Skin of body (tissue), 2 donors: ENCODE results near the gene NEUROG1. TPM values are rescaled to one million over a fixed set of nuclear protein-coding genes. Genes with fewer than 3 reads are reported as not detected.

ENCODE experiments used
- DNase-seq: peaks from one replicate; lab custom pipeline; 2025; lab: John Stamatoyannopoulos, UW
- total RNA-seq: library from RNA; depleted of rRNA; stranded (reverse); fragments of >200 nt; gene quantifications from one replicate; pipeline ENCODE4 v1.2.3, GENCODE V29; 2014

NEUROG1 gene
- total RNA-seq, 1 donor from 2014 or later: not detected

GRCh38 chr5:135564331-135564730 is 28.6 kb upstream of the NEUROG1 start:
- DNase-seq: peak; percentile 75

DNA sequence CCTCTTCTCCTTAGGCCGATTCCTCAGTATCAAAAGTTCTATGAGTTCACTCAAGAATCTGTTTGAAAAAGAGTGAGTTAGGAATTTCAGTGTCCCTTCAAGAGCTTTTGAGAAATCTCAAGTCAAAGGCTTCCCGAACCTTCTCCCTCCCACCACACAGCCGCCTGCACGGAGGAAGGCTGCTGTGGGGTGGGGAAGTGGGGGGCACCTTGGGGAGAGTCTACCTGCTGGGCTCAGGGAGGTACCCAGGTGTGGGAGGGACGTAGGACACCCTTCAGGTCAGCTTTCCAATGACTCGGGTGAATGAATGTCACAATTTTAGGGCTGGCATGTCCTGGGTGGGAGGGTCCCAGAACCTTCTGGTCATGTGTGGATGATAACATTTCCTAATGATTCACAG is 25.5 kb upstream of the NEUROG1 start:
- DNase-seq: no peak

DNA sequence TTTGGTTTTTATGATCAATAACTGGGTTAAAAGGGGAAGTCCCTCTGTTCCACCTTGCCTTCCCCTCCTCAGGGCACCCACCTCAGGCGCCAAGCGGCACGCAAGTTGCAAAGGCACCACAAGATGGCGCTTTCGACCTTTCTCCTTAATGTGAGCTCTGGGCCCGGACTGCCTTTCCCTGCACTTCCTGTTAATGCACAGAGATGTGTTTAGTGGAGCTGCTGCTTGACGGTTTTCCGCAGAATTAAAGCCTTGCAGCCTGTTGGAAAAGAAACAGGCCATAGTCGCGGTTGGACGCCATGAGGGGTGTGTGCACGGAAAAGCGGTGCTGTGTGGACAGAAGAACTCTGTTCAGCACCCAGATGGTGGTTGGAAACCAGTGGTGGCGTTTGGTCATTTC is 25.1 kb upstream of the NEUROG1 start:
- DNase-seq: peak; percentile 87

- no peak for DNase-seq
Observed at GRCh38 chr5:135559354-135559753, 23.6 kb upstream of the NEUROG1 start.

DNA sequence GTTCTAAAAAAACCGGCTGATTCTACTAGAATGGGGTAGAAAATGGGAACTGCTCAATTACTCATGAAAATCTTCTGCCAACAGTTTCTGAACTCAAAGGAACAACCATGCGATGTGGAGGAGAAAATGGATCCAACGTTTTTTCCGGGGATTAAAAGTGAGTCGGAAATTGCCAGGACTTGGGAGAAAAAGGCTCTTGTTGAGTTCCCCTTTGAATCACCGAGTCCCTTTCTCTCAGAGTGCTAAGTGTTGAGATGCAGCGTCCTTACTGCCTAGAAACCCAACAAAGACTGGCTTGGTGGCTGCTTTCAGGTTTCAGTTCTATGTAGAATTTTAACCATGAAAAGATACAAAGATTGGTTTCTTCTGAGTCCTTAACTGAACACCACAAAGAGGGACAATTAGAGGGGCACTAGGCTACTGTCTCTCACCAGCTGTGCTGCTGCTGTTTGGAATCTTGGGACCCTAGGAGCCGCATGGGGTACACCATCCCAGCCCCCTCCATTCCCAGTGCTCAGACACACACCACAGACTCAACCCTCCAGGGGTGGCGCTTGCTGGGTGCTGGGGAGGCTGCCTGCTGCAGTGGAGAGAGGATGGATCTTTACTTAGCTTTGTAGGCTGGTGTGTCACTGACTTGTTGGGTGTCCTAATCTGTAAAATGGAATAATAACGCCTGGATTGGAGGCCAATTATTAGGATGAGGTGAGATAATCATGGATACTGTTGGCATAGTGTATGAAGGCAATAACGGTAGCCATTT is 21.5 kb upstream of the NEUROG1 start:
- no peak for DNase-seq

DNA sequence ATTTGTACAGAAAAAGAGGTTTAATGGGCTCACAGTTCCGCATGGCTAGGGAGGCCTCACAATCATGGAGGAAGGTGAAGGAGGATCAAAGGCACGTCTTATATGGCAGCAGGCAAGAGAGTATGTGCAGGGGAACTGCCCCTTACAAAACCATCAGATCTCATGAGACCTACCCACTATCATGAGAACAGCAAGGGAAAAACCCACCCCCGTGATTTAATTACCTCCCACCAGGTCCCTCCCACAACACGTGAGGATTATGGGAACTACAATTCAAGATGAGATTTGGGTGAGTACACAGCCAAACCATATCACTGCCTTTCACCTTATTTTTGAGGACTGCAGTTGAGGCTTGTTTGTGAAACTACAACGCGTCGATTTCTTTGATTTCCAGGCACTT is 20.9 kb upstream of the NEUROG1 start:
- no peak for DNase-seq

- DNase-seq: no peak
Observed at GRCh38 chr5:135555530-135555929, 19.8 kb upstream of the NEUROG1 start.

DNA sequence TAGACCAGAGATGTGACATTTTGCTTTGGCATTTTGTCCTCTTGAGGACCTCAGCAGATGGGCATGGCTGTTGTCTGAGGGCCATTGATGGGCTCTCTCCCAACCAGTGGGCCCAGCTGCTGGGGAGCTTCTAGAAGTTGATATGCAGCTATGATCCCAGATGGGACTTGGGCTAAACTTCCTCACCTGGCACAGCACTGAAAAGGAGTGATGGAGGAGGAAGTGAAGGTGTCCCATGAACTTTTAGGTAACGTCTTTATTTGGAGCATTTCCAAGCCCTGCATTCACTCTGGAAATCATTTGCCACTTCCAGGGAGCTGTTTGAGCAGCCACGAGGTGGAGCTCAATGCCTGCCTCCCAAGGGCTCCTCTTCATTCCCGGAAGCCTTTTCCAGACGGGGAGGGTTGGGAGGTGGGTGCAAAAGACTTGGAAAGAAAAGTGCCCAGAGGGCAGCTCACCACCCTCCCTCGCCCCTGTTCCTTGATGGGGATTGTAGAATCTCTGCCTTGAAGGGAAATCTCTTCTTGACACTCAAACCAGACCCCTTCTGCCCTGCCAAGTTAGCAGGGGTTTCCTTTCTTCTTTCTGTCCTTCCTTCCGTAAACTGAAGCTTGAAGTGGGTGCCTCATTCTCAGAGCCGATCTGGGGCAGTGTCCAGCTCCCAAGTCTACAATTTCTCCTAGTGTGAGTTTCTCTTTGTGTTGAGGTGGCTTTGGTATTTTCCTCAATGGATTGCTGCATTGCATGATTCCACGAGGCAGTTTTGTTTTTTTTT is 18.1 kb upstream of the NEUROG1 start:
- no peak for DNase-seq

- DNase-seq: peak; percentile 49
Observed at GRCh38 chr5:135551593-135552447, 16.1 kb upstream of the NEUROG1 start.

GRCh38 chr5:135549413-135549812 is 13.6 kb upstream of the NEUROG1 start:
- DNase-seq: no peak

GRCh38 chr5:135547590-135548254 is 12.0 kb upstream of the NEUROG1 start:
- no peak for DNase-seq

- DNase-seq: no peak
Observed at GRCh38 chr5:135546912-135547311, 11.1 kb upstream of the NEUROG1 start.

DNA sequence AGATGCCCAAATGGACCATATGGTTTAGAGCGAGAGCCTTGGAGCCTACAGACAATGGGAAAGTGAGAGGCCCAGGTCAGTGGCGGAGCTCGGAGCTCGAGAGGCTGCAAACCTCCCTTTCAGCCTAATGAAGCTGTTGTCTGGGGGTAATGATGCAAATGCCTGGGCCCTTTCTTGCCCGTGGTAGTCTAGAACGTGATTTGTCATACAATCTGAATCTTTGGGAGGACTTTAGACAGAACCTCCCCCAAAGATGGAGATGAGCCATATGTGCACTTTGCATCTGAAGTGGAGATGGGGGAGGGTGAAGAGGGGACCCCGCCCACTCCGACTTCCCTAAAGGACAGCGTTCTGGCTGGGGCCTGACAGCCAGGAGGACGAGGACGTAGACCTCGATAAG is 10.3 kb upstream of the NEUROG1 start:
- DNase-seq: no peak

DNA sequence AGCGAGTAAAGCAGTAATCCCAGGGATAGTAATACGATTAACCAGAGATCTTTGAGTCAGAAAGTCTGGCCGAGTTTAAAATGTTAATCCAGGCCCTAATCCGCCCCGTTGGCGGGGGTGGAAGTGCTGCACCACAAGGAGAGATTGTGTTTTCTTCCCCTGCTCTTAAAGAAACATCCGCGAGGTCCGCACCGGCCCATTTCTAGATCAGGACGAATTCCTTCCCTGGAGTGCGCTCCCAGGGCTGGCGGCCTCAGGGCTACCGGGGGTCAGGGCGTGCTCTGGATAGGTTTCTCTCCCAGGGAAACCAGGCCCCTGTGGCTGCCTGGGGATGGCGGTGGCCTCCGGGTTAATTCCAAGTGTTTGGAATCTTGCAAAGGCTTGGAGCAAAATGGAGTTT is 9.3 kb upstream of the NEUROG1 start:
- no peak for DNase-seq

- DNase-seq: no peak
Observed at GRCh38 chr5:135543485-135544304, 7.9 kb upstream of the NEUROG1 start.

DNA sequence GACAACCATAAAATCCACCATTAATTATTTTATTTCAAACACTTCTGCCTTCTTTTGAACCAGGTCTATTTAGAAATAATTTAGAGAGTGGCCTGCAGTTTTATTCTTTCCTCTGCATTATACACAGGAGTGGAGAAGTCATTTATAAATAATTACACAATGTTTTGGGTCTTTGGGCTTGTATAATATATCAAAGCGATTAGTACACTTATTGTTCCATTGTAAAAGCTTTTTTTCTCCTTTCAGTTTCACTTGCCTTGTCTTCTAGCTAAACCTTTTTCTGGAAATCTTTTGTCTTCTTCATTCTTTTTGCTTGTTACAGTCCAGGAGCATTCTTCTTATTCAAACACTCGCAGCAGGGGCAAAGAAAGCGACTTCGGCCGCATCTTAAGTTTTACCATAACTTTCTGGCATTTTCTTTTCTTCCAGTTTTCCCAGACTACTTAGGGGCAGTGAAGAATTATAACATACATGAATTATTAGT is 7.3 kb upstream of the NEUROG1 start:
- DNase-seq: no peak

- no peak for DNase-seq
Observed at GRCh38 chr5:135541807-135542502, 6.2 kb upstream of the NEUROG1 start.

GRCh38 chr5:135539430-135540005 is 3.8 kb upstream of the NEUROG1 start:
- DNase-seq: no peak

DNA sequence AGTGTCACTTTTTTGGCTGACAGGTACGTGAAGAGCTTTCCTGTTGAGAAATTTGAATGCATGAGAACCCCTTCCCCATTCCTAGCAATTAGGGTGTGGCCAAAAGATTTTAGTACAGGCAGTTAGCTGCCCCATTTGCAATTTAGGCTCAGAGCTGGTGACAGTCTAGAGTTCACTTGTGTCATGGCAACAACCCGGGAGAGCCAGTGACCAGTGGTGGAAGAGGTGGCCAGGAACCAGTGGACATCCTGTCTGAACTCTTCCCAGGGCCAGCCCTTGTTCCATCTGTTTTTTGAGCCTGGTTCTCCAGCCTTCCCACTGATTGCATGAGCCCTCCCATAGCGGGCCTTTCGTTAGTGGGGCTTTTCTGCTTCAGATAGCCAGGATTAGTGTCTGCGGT is 2.5 kb upstream of the NEUROG1 start:
- DNase-seq: no peak
